Esophagus squamous epithelium (tissue), 4 donors: ENCODE data around the gene METTL24.

Experiments
- CTCF ChIP-seq, 6 experiments: fragments of 450-650 bp in 4 of 6; fragments of 200-600 bp in 2 of 6; sonication (generic) in 2 of 6; IDR thresholded peaks; one replicate each; pipeline ENCODE4 v1.5.1; 2016 to 2019; ENCODE audit warnings: antibody characterized with exemption in 6 of 6, mild to moderate bottlenecking in 4 of 6, moderate library complexity in 4 of 6
- POLR2A ChIP-seq, 4 donors: fragments of 450-650 bp; IDR thresholded peaks; one replicate each; pipeline ENCODE4 v1.6.1; 2017; ENCODE audit warnings: antibody characterized with exemption in 4 of 4, mild to moderate bottlenecking in 4 of 4, moderate library complexity in 3 of 4

DNA sequence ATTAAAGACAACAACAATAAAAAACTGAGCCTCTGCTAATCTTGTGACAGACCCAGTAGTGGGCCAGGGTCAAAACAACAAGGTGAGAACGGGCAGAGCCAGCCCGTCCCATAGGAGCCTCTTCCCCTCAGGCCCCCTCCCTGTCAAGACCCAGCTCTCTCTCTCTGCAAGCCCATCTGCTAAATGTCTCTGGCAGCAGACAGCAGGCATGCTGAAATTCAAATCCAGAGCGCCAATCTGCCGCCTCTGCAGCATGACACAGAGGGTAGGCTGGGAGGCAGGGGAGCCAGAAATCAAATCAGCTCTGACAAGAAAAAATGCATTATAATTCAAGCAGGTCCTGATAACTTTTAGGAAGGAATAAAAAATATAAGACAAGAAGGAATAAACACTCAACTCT, 26.3 kb downstream of the METTL24 start:
- TF ChIP-seq CTCF (IDR thresholded peaks at IDR 0.05) (no peak), POLR2A (IDR thresholded peaks at IDR 0.05) (no peak)
